Dendritic cell treated with granulocyte-macrophage colony-stimulating factor and Interleukin-4, amounts not matched to agents 40 ng/mL and 50 ng/mL, for 4 days (primary cell): ENCODE data around the gene VGLL4.

Source experiments
- H3K27ac Mint-ChIP-seq: one replicate; pipeline ENCODE4 v1.8.0; 2022; ENCODE audit warnings: mild to moderate bottlenecking, mixed read lengths
- H3K27me3 Mint-ChIP-seq: one replicate; pipeline ENCODE4 v1.8.0; 2022; ENCODE audit warnings: mild to moderate bottlenecking, mixed read lengths
- H3K36me3 Mint-ChIP-seq: one replicate; pipeline ENCODE4 v1.8.0; 2022; ENCODE audit warnings: low read depth, mixed read lengths
- H3K4me1 Mint-ChIP-seq: one replicate; pipeline ENCODE4 v1.8.0; 2022; ENCODE audit warnings: low read depth, mixed read lengths
- H3K4me3 Mint-ChIP-seq: one replicate; pipeline ENCODE4 v1.8.0; 2022; ENCODE audit warnings: mild to moderate bottlenecking, moderate library complexity, mixed read lengths
- H3K9me3 Mint-ChIP-seq: one replicate; pipeline ENCODE4 v1.8.0; 2022; ENCODE audit warnings: mixed read lengths
- intact Hi-C: fragments of 100-400 bp; cut with micrococcal nuclease; formaldehyde crosslinking; loops from one replicate; pipeline ENCODE4 v1.15.0; 2022

Gene VGLL4

GRCh38 chr3:11612515-11613188, 31.1 kb downstream of the VGLL4 start:
- H3K4me3 Mint-ChIP-seq, result no peak overlapping the region
- peaks cover 19% of the 10 kb centered on the region for H3K36me3 Mint-ChIP-seq
- intact Hi-C loops, result no loop called here
- peaks cover 24% of the 10 kb centered on the region for H3K4me1 Mint-ChIP-seq
- H3K27ac Mint-ChIP-seq, result no peak overlapping the region
- H3K9me3 Mint-ChIP-seq, result no peaks in the 10 kb centered on the region
- H3K27me3 Mint-ChIP-seq, result no peaks in the 10 kb centered on the region

- no peak overlapping the region for H3K27ac Mint-ChIP-seq
- intact Hi-C loops, result no loop called here
- peaks cover 24% of the 10 kb centered on the region for H3K4me1 Mint-ChIP-seq
Observed at GRCh38 chr3:11611341-11611799, 32.3 kb downstream of the VGLL4 start.

DNA sequence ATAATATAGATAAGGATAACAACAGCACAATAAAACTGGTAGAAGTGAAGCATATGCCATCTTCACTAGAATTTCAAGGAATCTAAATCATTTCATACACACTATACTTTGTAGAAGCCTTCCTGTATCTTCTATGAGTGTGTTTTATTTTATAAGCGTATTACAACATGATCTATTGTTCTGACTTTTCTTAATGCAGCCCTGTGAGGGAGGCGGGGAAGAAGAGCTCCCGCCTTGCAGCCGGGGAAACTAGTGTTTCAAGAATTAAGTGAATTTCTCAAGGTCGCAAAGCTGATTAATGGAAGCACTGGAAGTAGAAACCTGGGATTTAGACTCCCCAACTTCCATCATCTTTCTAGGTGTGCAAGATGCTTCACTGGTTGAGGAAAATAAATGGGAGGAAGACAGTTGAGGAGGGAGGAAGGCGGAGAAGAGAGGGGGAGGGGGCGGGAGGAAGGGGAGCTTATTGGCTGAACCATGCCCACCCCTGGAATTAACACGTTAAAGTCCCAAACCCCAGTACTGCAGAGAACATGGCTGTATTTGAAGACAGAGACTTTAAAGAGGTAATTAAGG, 32.9 kb downstream of the VGLL4 start:
- Mint-ChIP-seq H3K27me3 (no peaks in the 10 kb centered on the region), H3K27ac (no peak overlapping the region), H3K4me3 (no peak overlapping the region), H3K9me3 (no peaks in the 10 kb centered on the region), H3K4me1 (peaks cover 20% of the 10 kb centered on the region), H3K36me3 (peaks cover 34% of the 10 kb centered on the region)
- intact Hi-C loops, result no loop called here

More at GRCh38 chr3:11611341-11611799, 32.3 kb downstream of the VGLL4 start:
- H3K36me3 Mint-ChIP-seq, result peaks cover 29% of the 10 kb centered on the region
- H3K9me3 Mint-ChIP-seq, result no peaks in the 10 kb centered on the region
- no peaks in the 10 kb centered on the region for H3K27me3 Mint-ChIP-seq
- H3K4me3 Mint-ChIP-seq, result no peak overlapping the region

GRCh38 chr3:11610044-11610671, 33.6 kb downstream of the VGLL4 start:
- Mint-ChIP-seq H3K9me3 (no peaks in the 10 kb centered on the region), H3K4me1 (peaks cover 23% of the 10 kb centered on the region), H3K27ac (no peak overlapping the region), H3K4me3 (no peak overlapping the region), H3K27me3 (no peaks in the 10 kb centered on the region), H3K36me3 (peaks cover 39% of the 10 kb centered on the region)
- intact Hi-C loops, result no loop called here

GRCh38 chr3:11609481-11609880, 34.2 kb downstream of the VGLL4 start:
- H3K4me3 Mint-ChIP-seq, result no peak overlapping the region
- H3K27ac Mint-ChIP-seq, result no peak overlapping the region
- peaks cover 23% of the 10 kb centered on the region for H3K4me1 Mint-ChIP-seq
- H3K36me3 Mint-ChIP-seq, result peaks cover 40% of the 10 kb centered on the region
- no peaks in the 10 kb centered on the region for H3K27me3 Mint-ChIP-seq
- H3K9me3 Mint-ChIP-seq, result no peaks in the 10 kb centered on the region
- intact Hi-C loops, result no loop called here

- no peaks in the 10 kb centered on the region for H3K9me3 Mint-ChIP-seq
- H3K36me3 Mint-ChIP-seq, result peaks cover 36% of the 10 kb centered on the region
- H3K4me1 Mint-ChIP-seq, result peaks cover 23% of the 10 kb centered on the region
- no peak overlapping the region for H3K4me3 Mint-ChIP-seq
- no peaks in the 10 kb centered on the region for H3K27me3 Mint-ChIP-seq
- intact Hi-C loops, result no loop called here
- H3K27ac Mint-ChIP-seq, result no peak overlapping the region
Observed at GRCh38 chr3:11607816-11608215, 35.9 kb downstream of the VGLL4 start.

- H3K4me1 Mint-ChIP-seq, result peaks cover 23% of the 10 kb centered on the region
- no peaks in the 10 kb centered on the region for H3K9me3 Mint-ChIP-seq
- H3K4me3 Mint-ChIP-seq, result no peak overlapping the region
- H3K36me3 Mint-ChIP-seq, result peaks cover 31% of the 10 kb centered on the region
- H3K27me3 Mint-ChIP-seq, result no peaks in the 10 kb centered on the region
- intact Hi-C loops, result no loop called here
- H3K27ac Mint-ChIP-seq, result no peak overlapping the region
Observed at GRCh38 chr3:11606865-11607440, 36.8 kb downstream of the VGLL4 start.

DNA sequence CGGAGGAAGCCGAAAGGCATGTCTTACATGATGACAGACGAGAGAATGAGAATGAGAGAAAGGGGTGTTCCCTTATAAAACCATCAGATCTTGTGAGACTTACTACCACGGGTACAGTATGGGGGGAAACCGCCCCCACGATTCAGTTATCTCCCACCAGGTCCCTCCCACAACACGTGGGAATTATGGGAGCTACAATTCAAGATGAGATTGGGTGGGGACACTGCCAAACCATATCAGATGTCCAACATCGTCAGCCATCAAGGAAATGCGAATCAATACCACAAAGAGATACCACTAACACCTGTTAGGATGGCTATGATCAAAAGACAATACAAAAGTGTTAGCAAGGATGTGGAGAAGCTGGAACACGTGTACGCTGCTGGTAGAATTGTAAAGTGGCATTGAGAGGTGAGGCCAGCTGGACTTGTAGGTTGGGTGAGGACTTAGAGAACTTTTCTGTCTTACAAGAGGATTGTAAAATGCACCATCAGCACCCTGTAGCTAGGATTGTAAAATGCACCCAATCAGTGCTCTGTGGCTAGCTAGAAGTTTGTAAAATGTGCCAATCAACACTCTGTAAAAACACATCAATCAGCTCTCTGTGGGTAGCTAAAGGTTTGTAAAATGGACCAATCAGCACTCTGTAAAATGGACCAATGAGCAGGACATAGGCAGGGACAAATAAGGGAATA, 37.5 kb downstream of the VGLL4 start:
- Mint-ChIP-seq H3K27me3 (no peaks in the 10 kb centered on the region), H3K27ac (no peak overlapping the region), H3K4me1 (peaks cover 23% of the 10 kb centered on the region), H3K36me3 (peaks cover 33% of the 10 kb centered on the region), H3K4me3 (no peak overlapping the region), H3K9me3 (no peaks in the 10 kb centered on the region)
- intact Hi-C loops, result no loop called here

- no peak overlapping the region for H3K27ac Mint-ChIP-seq
- peaks cover 36% of the 10 kb centered on the region for H3K36me3 Mint-ChIP-seq
- no peak overlapping the region for H3K4me3 Mint-ChIP-seq
- peaks cover 23% of the 10 kb centered on the region for H3K4me1 Mint-ChIP-seq
- intact Hi-C loops, result no loop called here
- H3K27me3 Mint-ChIP-seq, result no peaks in the 10 kb centered on the region
- H3K9me3 Mint-ChIP-seq, result no peaks in the 10 kb centered on the region
Observed at GRCh38 chr3:11605398-11605797, 38.3 kb downstream of the VGLL4 start.

GRCh38 chr3:11604139-11604892, 39.4 kb downstream of the VGLL4 start:
- Mint-ChIP-seq H3K9me3 (no peaks in the 10 kb centered on the region), H3K36me3 (peaks cover 44% of the 10 kb centered on the region), H3K27ac (no peak overlapping the region), H3K4me3 (no peak overlapping the region), H3K27me3 (no peaks in the 10 kb centered on the region), H3K4me1 (peaks cover 12% of the 10 kb centered on the region)
- intact Hi-C loops, result no loop called here

- Mint-ChIP-seq H3K4me1 (peaks cover 6% of the 10 kb centered on the region), H3K4me3 (no peak overlapping the region)
Observed at GRCh38 chr3:11603628-11604027, 40.1 kb downstream of the VGLL4 start.

GRCh38 chr3:11602886-11603527, 40.7 kb downstream of the VGLL4 start:
- intact Hi-C loops, result no loop called here
- Mint-ChIP-seq H3K4me3 (no peak overlapping the region), H3K9me3 (peaks cover 4% of the 10 kb centered on the region), H3K27ac (no peak overlapping the region), H3K4me1 (peaks cover 5% of the 10 kb centered on the region), H3K27me3 (no peaks in the 10 kb centered on the region), H3K36me3 (peaks cover 50% of the 10 kb centered on the region)

More at GRCh38 chr3:11603628-11604027, 40.1 kb downstream of the VGLL4 start:
- no peaks in the 10 kb centered on the region for H3K27me3 Mint-ChIP-seq
- H3K36me3 Mint-ChIP-seq, result peaks cover 44% of the 10 kb centered on the region
- H3K9me3 Mint-ChIP-seq, result no peaks in the 10 kb centered on the region
- H3K27ac Mint-ChIP-seq, result no peak overlapping the region
- intact Hi-C loops, result no loop called here
